Esophagus muscularis mucosa (tissue), 4 donors: ENCODE data around the gene CSH2.

ENCODE experiments used
- CTCF ChIP-seq, 3 experiments: fragments of 200-600 bp in 2 of 3; fragments of 450-650 bp in 1 of 3; sonication (generic) in 2 of 3; IDR thresholded peaks; one replicate each; pipeline ENCODE4 v1.5.1; 2017 to 2019; ENCODE audit warnings: antibody characterized with exemption in 3 of 3, mild to moderate bottlenecking in 2 of 3, moderate library complexity in 1 of 3
- EP300 ChIP-seq: sonication (generic); formaldehyde crosslinking; IDR thresholded peaks from one replicate; pipeline ENCODE4 v1.6.1; 2017; ENCODE audit warnings: antibody characterized with exemption
- POLR2A ChIP-seq: fragments of 450-650 bp; IDR thresholded peaks from one replicate; pipeline ENCODE4 v1.6.1; 2017; ENCODE audit warnings: antibody characterized with exemption, moderate library complexity, mild to moderate bottlenecking, low read depth
- POLR2AphosphoS5 ChIP-seq, 2 donors: sonication (generic); formaldehyde crosslinking; IDR thresholded peaks; one replicate each; pipeline ENCODE4 v1.6.1; 2017; ENCODE audit warnings: antibody characterized with exemption in 2 of 2

- TF ChIP-seq CTCF (IDR thresholded peaks at IDR 0.05) (no peak), POLR2A (no peak), EP300 (no peak), POLR2AphosphoS5 (IDR thresholded peaks at IDR 0.05) (no peak)
Observed at GRCh38 chr17:63833741-63834373, 39.6 kb downstream of the CSH2 start.
